HG02884 (cell line): Measurements from ENCODE around the gene BAHD1.
A peak's percentile ranks its signal among the peaks of the same experiment; 100 is the strongest.

Experiments used
- ATAC-seq: cut with Tn5 transposase; IDR thresholded peaks from one replicate; pipeline ENCODE4 v1.9.1; 2021; ENCODE audit warnings: mild to moderate bottlenecking, moderate library complexity; ENCODE audit not compliant: unreplicated experiment

BAHD1 gene

DNA sequence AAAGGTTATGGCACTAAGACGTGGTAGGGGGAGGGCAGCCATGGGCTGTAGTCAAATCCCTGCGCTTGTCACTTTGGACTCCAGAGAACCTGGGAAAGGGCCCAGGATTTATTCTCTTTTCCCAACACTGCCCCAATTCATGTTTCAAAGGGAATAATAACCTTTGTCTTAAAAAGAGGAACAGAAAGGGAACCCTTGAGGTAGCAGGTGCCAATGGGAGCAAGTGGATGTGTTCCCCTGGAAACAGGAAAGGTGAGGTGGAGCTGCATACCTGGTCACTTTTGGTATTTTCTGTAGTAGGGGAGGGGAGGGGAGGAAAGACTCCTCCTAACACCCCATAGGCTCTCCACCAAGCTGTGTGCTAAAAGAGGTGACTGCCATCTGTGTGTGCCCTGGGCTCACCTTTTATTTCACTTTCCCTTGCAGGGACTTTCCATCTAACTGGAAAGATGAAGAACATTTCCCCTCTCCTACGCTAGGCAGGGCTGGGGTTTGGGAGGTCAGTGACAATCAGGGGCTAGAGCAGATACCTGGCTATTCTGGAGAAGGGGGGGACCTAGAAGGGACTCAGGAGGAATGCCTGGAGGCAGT is 23.9 kb downstream of the BAHD1 start:
- no peak for ATAC-seq

DNA sequence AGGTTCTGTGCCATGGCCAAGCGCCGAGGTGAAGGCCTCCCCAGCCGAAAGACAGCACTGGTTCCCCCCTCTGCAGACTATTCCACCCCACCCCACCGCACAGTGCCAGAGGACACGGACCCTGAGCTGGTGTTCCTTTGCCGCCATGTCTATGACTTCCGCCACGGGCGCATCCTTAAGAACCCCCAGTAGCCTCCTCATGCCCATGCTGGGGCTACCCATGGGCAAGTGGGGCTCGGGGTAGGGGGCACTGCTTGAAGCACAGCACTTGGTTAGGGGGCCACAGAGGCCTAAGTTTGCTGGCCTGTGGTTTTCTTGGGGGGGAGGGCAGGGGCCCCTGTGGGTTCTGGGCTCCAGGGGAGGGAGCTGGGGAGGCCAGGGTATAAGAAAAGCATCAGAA is 25.2 kb downstream of the BAHD1 start:
- ATAC-seq, result no peak

- ATAC-seq, result no peak
Measured at GRCh38 chr15:40466426-40467260, 25.9 kb downstream of the BAHD1 start.

GRCh38 chr15:40467261-40467615 is 26.5 kb downstream of the BAHD1 start:
- ATAC-seq, result no peak

- ATAC-seq, result no peak
Measured at GRCh38 chr15:40468898-40469331, 28.2 kb downstream of the BAHD1 start.

DNA sequence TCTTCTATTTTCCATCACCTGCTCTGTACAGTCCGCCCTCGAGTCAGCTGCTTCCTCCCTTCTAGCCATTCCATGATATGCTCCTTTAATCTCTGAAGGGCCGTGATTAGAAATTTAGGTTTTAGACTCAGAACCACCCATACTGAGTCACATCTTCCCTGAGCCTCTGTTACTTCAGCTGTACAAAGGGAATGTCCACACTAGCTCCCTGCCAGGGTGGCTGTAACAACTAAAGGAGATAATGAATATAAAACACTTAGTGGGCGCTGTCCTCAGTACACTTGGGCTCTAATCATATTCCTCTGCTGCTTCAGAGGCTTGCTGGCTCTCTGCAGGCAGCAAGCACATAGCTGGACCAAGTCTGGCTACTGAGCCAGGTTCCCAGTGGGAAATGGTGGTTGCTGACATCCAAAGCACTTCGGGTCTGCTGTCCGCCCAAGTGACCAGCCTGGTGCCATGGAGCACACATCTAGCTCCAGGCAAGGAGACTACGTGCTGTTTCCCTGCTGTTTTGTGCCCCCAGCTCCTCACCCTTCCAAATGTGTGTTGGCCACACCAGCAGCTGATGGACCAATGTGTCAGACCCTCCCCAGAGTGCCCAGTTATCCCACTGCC is 29.1 kb downstream of the BAHD1 start:
- ATAC-seq, result no peak

GRCh38 chr15:40470423-40471104 is 29.8 kb downstream of the BAHD1 start, which contains the start of gene CHST14:
Gene CHST14 (plus strand): TSS chr15:40470984. CDS start chr15:40471214, 230 bp downstream.
- peak; percentile 49 for ATAC-seq

GRCh38 chr15:40471105-40471807 is 30.5 kb downstream of the BAHD1 start:
- ATAC-seq, result peak; percentile 23

DNA sequence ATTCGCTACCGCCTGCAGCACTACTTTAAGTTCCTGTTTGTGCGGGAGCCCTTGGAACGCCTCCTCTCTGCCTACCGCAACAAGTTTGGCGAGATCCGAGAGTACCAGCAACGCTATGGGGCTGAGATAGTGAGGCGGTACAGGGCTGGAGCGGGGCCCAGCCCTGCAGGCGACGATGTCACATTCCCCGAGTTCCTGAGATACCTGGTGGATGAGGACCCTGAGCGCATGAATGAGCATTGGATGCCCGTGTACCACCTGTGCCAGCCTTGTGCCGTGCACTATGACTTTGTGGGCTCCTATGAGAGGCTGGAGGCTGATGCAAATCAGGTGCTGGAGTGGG is 31.0 kb downstream of the BAHD1 start:
- peak; percentile 22 for ATAC-seq

GRCh38 chr15:40472171-40472727 is 31.5 kb downstream of the BAHD1 start:
- ATAC-seq, result no peak

GRCh38 chr15:40474581-40474980 is 33.8 kb downstream of the BAHD1 start:
- no peak for ATAC-seq

DNA sequence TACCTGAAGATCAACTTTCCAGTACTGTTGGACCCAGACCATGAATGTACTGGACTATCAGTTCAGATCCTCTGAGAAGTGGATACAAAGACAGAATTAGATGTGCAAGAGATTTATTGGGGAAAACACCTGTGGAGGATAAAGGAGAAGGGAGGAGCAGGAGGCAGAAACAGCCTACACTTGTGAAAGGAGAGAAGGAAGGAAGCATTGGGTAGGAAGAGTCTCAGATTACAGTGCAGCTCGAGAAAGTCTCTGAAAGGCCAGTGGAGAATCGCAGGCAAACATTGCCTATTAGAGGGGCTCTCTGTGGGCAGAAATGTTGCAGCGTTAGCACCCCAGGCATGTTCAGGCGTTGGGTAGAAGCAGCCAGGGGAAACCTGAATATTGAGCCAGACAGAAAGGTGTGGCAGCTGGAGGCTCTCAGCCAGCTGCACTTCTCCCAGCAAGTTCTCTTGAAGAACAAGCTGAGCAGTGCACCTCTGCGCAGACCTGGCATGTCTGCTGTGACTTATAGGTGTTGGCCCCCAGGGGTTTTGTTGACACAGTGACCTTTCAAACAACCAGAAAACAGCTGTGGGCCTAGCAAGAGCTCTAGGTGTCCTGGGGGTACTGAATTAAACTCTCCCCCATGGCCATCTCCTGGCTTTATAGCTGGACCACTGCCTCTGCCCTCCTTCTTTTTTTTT is 37.0 kb downstream of the BAHD1 start:
- no peak for ATAC-seq

DNA sequence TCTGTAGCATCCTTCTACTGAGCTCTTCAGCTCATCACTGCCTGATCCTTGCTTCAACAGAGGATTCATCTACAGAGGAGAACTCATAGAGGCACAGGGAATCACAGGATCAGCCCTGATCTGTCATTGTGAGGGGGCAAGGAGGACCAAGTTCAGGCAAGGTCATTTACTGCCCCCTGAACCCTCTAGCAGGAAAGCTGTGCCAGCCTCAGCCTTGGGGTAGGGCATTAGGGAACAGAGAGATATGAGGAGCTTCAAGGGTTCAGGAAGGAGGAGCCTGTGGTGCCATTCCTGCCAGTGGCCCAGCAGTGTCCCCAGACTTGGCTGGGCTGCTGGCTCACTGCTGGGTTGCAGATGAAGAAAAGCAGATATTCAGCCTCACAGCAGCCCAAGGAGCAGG is 38.3 kb downstream of the BAHD1 start:
- no peak for ATAC-seq

DNA sequence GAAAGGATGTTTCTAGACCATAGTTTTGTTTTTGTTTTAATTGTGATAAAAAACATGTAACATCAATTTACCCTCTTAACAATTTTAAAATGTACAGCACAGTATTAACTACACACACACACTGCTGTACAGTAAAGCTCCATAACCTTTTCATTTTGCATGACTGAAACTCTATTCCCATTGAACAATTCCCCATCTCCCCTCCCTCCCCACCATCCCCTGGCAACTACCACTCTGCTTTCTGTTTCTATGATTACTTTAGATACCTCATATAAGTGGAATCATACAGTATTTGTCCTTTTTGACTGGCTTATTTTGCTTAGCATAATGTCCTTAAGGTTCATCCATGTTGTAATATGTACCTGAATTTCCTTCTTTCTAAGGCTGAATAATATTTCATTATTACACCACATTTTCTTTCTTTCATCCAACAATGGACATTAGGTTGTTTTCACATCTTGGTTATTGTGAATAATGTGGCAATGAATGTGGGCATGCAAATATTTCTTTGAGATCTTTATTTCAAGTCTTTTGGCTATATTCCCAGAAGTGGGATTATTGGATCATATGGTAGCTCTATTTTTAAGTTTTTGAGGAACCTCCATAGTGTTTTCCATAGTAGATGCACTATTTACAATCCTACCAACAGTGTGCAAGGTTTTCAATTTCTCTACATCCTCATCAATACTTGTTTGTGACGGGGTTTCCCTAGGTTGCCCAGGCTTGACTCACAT is 40.8 kb downstream of the BAHD1 start:
- no peak for ATAC-seq

DNA sequence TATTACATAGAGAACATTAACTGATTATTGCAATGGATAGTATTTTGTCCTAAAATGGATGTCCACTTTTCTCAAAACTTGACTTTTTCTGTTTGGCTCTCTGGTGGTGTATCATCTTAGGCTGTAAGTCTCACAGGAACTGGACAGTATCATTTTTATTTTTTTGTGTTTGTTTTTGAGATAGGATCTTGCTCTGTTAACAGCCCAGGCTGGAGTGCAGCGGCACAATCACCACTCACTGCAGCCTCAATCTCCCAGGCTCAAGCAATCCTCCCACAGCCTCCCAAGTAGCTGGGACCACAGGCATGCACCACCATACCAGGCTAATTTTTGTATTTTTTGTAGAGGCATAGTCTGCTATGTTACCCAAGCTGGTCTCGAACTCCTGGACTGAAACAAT is 43.2 kb downstream of the BAHD1 start:
- no peak for ATAC-seq

GRCh38 chr15:40486066-40486770 is 45.5 kb downstream of the BAHD1 start:
- no peak for ATAC-seq

DNA sequence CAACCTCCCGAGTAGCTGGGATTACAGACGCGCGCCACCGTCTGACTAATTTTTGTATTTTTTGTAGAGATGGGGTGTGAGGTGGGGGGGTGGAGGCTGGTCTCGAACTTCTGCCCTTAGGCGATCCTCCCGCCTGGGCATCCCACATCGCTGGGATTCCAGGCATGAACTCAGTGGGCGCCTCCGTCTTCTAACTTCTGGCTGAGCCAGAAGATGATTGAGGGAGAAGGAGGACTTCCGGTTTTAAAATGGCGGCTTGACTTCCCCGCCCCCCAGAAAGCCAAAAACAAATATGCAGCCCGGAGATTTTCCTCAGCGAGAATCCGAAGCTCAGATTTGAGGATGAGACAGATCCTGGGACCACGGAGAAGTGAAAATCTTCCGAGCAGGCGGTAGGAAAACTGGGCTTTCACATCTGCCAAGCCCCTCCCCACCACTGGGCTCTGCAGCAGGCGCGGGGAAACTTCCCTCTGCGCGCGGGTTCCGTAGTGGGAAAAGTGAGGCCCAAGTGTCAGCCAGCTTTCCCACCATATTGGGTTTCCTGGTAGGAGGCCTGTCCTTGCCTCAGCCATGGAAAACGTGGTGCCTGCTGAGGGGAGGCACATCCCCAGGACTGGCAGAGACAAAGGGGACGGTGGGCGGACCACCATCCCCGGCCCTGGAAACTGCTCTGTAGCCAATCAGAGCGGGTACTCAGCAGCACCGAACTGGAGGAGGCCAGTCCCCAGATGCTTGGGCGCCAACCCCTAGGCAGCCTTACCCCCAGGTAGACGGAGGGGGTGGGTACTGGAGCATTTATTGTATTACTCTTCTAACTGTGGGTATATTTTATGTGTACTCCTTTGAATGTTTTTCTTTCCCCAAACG is 47.3 kb downstream of the BAHD1 start:
- no peak for ATAC-seq
